ENCODE data around the gene CDKN2A.
"Not testable (repeated sequence)": the region's sequence is repeated elsewhere in the genome, so short reads cannot be mapped to it uniquely, and the experiment has no call there.

The CDKN2A gene

DNA sequence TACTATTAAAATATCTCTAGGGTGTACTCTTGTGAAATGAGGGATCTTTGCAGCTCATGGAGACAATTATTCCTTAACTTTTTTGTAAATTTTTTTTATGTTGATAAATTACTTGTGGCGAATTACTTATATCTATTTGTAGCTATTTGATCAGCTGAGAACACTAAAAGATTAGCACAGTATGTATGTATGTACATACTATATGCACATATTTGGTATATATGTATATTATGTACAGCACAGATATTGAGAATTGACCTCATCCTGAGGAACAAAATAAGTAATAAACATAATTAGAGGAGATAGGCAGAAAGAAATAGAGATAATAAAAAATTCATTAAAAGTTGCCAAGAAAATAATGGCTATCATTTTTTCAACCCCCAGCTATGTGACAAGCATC, 11.8 kb downstream of the CDKN2A start:
- DNase-seq (ENCODE audit: low spot score), result no peak

DNA sequence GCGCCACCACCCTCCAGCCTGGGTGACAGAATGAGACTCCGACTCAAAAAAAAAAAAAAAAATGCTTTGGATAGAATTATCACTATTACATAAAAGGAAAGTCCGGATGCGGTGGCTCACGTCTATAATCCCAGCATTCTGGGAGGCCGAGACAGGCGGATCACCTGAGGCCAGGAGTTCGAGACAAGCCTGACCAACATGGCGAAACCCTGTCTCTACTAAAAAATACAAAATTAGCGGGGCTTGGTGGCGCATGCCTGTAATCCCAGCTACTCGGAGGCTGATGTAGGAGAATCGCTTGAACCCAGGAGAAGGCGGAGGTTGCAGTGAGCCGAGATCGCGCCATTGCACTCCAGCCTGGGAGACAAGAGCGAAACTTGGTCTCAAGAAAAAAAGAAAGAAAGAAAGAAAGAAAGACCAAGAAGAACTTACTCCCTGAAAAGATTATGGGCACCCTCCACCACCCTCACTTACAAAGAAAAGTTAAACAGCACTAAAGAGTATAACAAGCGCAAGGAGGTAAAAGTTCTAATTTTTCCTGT, 17.8 kb downstream of the CDKN2A start:
- DNase-seq (ENCODE audit: low spot score), result no peak

DNA sequence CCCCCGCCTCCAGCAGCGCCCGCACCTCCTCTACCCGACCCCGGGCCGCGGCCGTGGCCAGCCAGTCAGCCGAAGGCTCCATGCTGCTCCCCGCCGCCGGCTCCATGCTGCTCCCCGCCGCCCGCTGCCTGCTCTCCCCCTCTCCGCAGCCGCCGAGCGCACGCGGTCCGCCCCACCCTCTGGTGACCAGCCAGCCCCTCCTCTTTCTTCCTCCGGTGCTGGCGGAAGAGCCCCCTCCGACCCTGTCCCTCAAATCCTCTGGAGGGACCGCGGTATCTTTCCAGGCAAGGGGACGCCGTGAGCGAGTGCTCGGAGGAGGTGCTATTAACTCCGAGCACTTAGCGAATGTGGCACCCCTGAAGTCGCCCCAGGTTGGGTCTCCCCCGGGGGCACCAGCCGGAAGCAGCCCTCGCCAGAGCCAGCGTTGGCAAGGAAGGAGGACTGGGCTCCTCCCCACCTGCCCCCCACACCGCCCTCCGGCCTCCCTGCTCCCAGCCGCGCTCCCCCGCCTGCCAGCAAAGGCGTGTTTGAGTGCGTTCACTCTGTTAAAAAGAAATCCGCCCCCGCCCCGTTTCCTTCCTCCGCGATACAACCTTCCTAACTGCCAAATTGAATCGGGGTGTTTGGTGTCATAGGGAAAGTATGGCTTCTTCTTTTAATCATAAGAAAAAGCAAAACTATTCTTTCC, 19.3 kb downstream of the CDKN2A start:
- DNase-seq (ENCODE audit: low spot score), result peak; percentile 25

DNA sequence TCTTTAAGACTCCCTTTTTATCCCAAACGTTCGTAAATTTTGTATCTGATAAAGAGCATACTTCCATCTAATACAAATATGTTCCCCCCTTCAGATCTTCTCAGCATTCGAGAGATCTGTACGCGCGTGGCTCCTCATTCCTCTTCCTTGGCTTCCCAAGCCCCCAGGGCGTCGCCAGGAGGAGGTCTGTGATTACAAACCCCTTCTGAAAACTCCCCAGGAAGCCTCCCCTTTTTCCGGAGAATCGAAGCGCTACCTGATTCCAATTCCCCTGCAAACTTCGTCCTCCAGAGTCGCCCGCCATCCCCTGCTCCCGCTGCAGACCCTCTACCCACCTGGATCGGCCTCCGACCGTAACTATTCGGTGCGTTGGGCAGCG, 19.9 kb downstream of the CDKN2A start:
- DNase-seq (ENCODE audit: low spot score), result no peak

DNA sequence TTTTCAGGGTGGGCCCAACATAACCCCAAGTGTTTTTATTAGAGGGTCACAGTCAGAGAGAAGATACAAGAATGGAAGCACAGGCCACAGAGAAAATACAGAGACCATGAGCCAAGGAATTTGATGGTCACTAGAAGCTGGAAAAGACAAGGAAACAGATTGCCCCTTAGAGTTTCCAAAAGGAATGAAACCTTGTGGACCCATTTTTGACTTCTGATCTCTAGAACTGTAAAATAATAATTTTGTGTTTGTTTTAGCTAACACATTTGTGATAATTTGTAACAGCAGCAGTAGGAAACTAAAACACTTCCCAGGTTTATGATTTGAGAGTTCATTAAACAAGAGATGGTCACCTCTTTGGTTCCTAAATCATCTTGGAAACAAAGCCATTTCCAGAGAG, 21.8 kb downstream of the CDKN2A start:
- no peak for DNase-seq (ENCODE audit: low spot score)

DNA sequence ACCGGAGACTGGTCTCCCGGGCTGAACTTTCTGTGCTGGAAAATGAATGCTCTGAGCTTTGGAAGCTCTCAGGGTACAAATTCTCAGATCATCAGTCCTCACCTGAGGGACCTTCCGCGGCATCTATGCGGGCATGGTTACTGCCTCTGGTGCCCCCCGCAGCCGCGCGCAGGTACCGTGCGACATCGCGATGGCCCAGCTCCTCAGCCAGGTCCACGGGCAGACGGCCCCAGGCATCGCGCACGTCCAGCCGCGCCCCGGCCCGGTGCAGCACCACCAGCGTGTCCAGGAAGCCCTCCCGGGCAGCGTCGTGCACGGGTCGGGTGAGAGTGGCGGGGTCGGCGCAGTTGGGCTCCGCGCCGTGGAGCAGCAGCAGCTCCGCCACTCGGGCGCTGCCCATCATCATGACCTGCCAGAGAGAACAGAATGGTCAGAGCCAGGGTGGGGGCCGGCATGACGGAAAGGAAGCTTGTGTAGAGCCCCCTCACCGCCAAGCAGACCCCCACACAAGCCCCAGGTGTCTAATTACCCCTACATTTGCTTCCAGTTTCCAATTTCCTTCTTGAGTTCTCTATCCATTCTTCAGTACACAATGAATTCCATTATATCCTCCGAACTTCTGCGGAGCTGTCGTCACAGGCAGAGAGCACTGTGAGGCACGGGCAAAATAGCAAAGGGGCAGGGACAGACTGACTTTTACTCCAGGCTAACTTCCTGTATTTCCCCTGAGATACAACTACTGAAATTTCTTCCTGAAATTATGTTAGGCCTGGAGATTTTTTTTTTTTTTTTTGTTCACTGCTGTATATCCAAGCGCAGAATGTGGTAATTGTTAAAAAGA, 23.2 kb downstream of the CDKN2A start:
- DNase-seq (ENCODE audit: low spot score), result no peak

DNA sequence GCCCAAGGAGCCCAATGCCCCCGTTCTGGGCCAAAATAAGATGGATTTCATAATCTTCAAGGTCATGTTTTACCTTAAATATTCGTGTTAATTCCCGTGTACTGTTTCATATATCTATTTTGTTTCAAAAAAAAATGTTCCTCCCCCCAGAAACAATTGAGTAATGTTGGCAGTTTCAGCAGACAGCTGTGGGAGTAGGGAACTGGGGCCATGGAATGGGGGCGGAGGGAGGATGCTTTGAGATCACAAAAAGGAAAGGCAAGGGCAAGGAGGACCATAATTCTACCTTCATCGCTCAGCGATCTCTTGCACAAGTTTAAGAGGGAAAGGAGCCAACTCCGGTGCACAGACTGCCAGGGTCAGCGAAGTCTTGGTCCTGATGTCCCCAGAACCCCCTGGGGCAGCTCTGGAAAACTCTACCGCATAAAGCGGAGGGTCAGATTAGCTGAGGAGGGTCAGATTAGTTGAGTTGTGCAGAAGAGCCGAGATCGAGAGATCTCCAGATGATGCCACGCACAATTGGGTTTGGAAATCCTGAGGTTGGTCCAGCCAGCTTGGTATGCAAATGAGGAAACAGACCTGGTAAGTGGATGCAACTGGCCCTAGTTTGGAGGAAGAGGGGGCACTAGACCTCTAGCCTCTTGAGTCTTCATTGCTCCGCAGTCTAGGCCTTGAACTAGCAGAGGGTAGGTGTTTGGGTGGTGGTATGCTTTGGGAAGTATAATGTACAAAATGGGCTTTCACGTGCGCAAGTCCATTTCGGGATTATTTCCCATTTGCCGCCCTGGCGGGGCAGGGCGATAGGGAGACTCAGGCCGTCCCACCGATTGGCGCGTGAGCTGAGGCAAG, 24.0 kb downstream of the CDKN2A start:
- no peak for DNase-seq (ENCODE audit: low spot score)

DNA sequence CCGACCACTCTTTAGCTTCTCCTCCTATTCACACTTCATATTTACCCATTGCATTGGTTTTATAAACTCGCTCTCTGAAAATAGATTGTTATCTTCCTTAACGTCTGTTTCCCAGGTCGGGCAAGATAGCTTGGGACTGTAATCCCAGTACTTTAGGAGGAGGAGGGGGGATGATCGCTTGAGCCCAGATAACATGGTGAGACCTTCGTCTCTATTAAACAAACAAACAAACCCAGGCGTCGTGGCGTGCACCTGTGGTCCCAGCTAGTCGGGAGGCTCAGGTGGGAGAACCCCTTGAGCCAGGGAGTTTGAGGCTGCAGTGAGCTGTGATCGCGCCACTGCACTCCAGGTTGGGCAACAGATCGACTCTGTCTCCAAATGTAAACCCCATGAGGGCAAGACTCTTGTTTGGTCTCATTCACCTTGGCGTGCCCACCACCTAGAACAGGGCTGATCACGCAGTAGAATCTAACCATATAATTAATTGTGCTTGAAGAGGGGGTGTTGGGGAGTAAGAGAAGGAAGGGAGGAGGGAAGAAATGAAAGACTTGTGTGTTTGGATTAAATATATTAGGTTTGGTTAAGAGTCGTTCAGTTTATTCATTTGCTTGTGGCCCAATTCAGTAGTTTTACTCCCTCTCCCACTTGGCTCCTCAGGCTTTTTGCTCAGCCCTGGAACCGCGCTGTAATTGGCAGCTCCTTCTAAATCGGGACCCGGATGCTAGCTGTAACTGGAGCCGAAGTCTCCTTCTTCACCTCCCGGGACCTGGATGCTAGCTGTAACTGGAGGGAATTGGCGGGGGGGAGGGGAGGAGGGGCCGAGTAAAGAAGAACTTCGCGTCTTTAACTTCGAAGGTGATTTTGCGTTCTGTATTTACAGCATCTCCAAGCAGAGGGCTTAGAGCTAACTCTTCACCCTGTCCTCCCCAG, 24.9 kb downstream of the CDKN2A start:
- no peak for DNase-seq (ENCODE audit: low spot score)

DNA sequence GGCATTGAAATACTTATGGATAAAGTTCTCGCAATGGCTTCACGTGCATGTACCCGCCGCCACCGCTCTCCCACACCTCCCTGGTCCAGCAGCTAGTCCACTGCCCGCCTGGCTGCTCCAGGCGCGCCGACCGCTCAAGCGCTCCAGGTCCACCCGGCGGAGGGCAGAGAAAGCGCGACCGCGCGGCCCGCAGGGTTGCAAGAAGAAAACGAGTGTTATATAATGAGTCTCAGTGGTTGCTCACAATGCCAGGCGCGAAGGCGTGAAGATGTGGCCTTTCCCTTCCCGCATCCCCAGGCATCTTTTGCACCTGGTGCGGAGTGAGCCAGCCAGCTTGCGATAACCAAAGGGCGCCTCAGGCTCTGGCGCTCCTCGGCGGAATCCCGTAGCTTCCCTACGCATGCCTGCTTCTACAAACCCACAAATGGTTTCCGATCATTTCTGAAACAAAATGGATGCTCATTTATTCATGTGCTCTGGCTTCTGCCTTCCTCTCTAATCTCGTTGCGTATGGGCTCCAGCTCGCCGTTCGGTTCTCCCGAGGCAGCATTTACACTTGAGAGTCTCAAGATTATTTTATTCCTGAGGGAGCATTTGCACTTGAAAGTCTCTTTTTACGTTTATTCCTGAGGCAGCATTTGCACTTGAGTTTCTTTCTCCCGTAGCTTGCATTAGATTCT, 25.7 kb downstream of the CDKN2A start:
- no peak for DNase-seq (ENCODE audit: low spot score)

DNA sequence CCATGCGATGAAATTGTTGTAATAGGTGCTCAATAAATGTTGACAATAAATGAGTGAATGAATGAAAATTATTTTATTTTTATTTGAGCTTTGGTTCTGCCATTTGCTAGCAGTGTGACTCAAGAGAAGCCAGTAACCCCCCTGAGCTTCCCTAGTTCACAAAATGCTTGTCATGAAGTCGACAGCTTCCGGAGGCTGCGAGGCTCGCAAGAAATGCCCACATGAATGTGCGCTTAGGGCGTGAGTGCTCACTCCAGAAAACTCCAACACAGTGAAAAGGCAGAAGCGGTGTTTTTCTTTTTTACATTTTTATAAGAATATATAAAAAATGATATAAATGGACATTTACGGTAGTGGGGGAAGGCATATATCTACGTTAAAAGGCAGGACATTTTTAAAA, 26.5 kb downstream of the CDKN2A start:
- DNase-seq (ENCODE audit: low spot score), result no peak

DNA sequence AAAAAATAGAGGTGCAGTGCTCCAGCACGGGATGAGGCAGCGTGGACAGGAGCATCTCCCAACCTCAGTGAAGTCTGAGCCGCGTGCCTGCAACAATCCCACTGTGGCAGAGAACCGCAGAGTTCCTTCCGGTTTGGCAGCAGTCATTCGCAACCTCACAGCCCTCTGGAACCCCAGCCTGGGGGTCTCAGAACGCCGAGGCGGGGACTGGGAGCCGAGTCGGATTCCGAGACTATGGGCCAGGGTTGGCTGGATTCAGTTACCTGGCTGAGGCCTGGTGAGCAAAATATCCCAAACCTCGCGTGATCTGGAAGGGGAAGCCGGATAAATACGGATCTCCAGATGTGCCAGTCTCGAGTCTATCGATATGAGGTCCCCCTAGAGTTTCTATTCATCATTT, 27.0 kb downstream of the CDKN2A start:
- DNase-seq (ENCODE audit: low spot score), result no peak

DNA sequence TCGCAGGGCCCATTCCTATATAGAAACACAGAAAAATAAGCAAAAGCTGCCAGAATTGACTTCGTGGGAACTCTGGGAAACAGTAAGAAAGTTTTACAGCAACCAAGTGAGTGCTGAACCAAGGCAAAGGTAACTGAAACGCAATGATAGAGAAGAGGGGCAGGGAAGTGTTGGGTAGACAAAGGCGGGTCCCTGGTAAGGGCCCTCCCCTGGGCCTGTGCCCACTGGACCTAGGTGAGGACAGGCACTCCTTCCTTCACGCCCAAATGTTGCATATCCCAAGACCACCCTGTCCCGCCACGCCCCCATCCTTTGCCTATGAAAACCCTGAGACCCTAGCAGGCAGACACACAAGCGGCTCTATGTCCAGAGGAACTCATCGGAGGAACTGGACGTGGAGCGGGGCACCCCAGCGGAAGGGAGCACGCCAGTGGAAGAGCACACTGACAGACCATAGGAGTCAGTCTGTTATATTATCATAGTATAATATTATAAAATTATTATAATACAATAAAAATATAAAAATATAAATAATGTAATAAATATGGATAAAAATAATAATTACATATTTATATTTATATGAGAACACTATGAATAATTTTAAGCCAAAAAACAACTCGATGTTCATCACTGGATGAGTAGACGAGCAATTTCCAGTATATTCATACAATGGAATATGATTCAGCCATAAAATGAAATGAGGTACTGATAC, 27.9 kb downstream of the CDKN2A start:
- no peak for DNase-seq (ENCODE audit: low spot score)

DNA sequence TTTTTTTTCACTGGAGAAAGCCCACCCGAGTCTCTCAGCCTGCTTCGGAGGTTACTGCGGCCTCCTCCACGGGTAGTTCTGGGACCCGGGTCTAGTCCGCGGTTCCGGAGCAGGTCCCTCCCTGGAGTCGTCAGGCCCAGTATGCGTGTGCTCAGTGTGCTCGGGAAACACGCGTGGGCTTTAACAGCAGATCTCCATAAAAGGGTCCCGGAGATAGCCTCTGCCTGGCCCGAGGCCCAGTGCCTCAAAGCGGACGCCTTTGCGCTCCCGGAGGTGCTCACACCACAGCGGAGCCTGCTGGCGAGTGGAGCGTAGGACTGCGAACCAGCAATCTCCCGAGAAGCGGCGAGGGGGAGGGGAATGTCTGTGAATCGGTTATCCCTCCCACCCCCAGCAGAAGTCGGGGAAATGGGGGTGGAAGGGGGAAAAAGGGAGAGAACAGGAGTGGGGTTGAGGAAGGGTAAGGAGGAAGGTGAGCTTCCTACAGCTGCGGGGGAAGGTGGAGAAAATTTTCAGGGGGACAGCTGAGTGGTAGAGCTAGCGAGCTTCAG, 28.7 kb downstream of the CDKN2A start:
- peak; percentile 19 for DNase-seq (ENCODE audit: low spot score)

DNA sequence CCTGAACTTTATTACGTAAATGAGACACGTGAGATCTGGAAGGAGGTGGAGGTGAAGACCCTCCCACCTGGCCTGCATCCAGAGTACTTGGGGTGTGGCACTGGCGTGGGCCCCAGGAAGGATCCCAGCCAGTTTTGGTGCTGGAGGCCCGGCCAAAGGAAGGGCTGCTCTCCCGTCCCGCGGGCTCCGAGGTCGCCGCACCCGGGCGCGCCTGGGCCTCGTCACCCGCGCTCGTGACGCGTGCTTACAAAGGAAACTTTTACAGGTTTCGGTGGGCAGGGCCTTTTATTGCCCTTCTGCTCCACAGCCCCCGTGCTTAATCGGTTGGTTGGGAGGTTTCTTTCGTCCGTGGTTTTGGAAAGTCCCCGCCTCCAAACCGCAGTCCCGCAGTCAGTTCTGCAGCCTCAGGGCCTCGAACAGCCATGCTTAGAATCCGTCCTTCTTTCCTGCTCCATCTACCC, 29.2 kb downstream of the CDKN2A start:
- no peak for DNase-seq (ENCODE audit: low spot score)

DNA sequence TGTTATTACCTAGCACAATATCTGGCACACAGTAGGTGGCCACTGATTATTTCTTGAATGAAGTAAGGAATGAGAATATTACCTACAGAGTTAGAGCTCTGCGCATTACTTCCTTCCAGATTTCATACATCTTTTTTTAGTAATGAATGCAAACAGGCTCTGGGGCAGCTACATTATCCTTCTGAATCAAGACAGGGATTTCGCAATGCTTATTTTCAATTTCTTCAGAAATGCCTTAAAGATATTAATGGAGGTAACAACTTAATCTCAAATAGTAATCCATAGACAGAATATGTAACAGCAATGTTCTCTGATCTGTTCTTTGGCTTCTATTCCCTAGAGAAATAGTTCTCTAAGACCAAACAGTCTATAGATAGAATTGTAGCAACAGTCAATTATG, 32.6 kb downstream of the CDKN2A start:
- no peak for DNase-seq (ENCODE audit: low spot score)

DNA sequence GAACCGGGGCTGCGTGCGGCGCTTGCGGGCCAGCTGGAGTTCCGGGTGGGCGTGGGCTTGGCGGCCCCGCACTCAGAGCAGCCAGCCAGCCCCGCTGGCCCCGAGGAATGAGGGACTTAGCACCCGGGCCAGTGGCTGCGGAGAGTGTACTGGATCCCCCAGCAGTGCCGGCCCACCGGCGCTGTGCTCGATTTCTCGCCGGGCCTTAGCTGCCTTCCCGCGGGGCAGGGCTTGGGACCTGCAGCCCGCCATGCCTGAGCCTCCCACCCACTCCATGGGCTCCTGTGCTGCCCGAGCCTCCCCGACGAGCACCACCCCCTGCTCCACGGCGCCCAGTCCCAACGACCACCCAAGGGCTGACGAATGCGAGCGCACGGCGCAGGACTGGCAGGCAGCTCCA, 34.9 kb downstream of the CDKN2A start:
- DNase-seq (ENCODE audit: low spot score), result not testable (repeated sequence)

DNA sequence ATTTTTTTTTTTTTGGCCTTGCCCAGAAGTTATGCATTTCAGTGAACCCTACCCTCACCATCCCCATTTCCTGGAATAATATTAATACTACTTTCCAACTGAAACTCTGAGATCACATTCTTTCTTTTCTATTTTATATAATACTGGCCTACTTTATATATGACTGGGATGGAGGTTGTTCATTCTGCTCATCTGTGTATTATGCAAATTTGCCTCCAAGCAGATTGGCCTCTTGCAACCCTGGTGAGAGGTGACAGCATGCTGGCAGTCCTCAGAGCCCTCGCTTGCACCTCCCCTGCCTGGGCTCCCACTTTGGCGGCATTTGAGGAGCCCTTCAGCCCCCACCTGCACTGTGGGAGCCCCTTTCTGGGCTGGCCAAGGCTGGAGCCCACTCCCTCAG, 35.4 kb downstream of the CDKN2A start:
- no peak for DNase-seq (ENCODE audit: low spot score)

DNA sequence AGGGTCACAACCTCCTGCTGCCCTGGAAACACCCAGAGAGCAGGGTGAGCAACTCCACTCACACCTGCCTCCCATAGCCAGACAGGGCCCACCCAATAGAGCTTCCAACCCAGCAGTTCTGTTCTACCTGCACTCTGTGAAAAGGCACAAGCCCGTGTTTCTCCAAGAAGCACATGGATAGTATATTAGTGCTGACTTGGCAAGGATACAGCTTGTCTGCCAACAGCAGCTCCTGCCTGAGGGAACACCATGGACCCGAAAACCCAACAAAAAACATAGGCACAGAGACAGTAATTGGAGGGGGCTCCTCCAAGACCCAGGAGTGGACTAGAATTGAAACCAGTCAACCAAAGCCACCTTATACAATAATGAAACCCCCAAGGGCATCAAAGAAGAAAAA, 48.6 kb downstream of the CDKN2A start:
- no peak for DNase-seq (ENCODE audit: low spot score)

DNA sequence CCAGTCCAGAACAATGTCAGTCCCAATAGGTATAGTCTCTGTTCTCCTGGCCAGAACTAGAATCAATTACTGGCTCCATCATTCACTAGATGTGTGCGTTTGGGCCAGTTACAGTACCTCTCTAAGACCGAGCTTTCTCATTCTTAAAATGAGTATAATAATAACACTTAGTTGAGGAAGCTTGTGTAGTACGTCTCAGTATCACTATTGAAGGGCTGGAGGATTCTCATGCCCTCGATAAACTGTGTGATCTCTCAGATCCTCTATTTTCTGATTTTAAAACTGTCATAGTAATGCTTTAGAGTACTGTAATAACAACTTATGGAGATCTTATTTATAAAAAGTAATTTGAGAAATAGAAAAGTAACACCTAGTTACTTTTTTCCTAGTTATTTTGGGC, 50.7 kb downstream of the CDKN2A start:
- no peak for DNase-seq (ENCODE audit: low spot score)
